Measurements from ENCODE around the gene IFRD1. TPM values are rescaled to one million over a fixed set of nuclear protein-coding genes. Genes with fewer than 3 reads are reported as not detected.

The IFRD1 gene
- total and polyA plus RNA-seq, 4 donors, result 37.6 to 138 (median 69.2) TPM

- intact Hi-C loops (cut with DNase I), result loop anchor here in 1 of 2 donors (5.0 kb wide), 1 partner anchor 280 kb away; the partner anchor contains the start of genes DOCK4 and ZNF277
- H3K27ac ChIP-seq (ENCODE audit: low read depth in 1 of 2, low read length in 2 of 2), result no peak overlapping the region
- H3K27me3 ChIP-seq (ENCODE audit: control insufficient read depth in 1 of 2, insufficient read depth in 2 of 2, low read length in 1 of 2), result no peaks in the 10 kb centered on the region
- H3K9me3 ChIP-seq (ENCODE audit: control insufficient read depth, low read length), result no peaks in the 10 kb centered on the region
- WGBS, 2 donors, result 94 to 96% methylated on average over 8 of the region's 8 CpGs
- no peak overlapping the region for H3K4me3 ChIP-seq (ENCODE audit: low read length in 2 of 2)
- peaks cover 0 to 9% of the 10 kb centered on the region in 2 donors for H3K4me1 ChIP-seq (ENCODE audit: control insufficient read depth in 1 of 2, insufficient read depth in 2 of 2, low read length in 2 of 2)
- no peak for ATAC-seq (ENCODE audit: low FRiP score)
- no peak for DNase-seq
- peaks cover 0 to 5% of the 10 kb centered on the region in 2 donors for H3K36me3 ChIP-seq (ENCODE audit: control insufficient read depth in 1 of 2, insufficient read depth in 2 of 2, low read length in 1 of 2)
Measured at GRCh38 chr7:112487457-112488263, 37.4 kb downstream of the IFRD1 start.

GRCh38 chr7:112488264-112488552 is 37.9 kb downstream of the IFRD1 start:
- WGBS, 2 donors, result 92 to 95% methylated on average over 4 of the region's 4 CpGs
- no peak overlapping the region for H3K4me3 ChIP-seq (ENCODE audit: low read length in 2 of 2)
- H3K27me3 ChIP-seq (ENCODE audit: control insufficient read depth in 1 of 2, insufficient read depth in 2 of 2, low read length in 1 of 2), result no peaks in the 10 kb centered on the region
- DNase-seq (no peak), ATAC-seq (ENCODE audit: low FRiP score) (no peak)
- peaks cover 0 to 9% of the 10 kb centered on the region in 2 donors for H3K4me1 ChIP-seq (ENCODE audit: control insufficient read depth in 1 of 2, insufficient read depth in 2 of 2, low read length in 2 of 2)
- intact Hi-C loops (cut with DNase I), result loop anchor here in 1 of 2 donors (5.0 kb wide), 1 partner anchor 281 kb away; the partner anchor contains the start of genes DOCK4 and ZNF277
- H3K9me3 ChIP-seq (ENCODE audit: control insufficient read depth, low read length), result no peaks in the 10 kb centered on the region
- H3K36me3 ChIP-seq (ENCODE audit: control insufficient read depth in 1 of 2, insufficient read depth in 2 of 2, low read length in 1 of 2), result peaks cover 0 to 5% of the 10 kb centered on the region in 2 donors
- H3K27ac ChIP-seq (ENCODE audit: low read depth in 1 of 2, low read length in 2 of 2), result no peak overlapping the region

GRCh38 chr7:112492186-112492585 is 41.9 kb downstream of the IFRD1 start:
- DNase-seq (no peak), ATAC-seq (ENCODE audit: low FRiP score) (no peak)
- WGBS, 2 donors, result 93 to 94% methylated on average over 2 of the region's 2 CpGs
- Histone ChIP-seq H3K27me3 (ENCODE audit: control insufficient read depth in 1 of 2, insufficient read depth in 2 of 2, low read length in 1 of 2) (no peaks in the 10 kb centered on the region), H3K4me1 (ENCODE audit: control insufficient read depth in 1 of 2, insufficient read depth in 2 of 2, low read length in 2 of 2) (no peaks in the 10 kb centered on the region), H3K27ac (ENCODE audit: low read depth in 1 of 2, low read length in 2 of 2) (no peak overlapping the region), H3K4me3 (ENCODE audit: low read length in 2 of 2) (no peak overlapping the region), H3K36me3 (ENCODE audit: control insufficient read depth in 1 of 2, insufficient read depth in 2 of 2, low read length in 1 of 2) (peaks cover 0 to 5% of the 10 kb centered on the region in 2 donors), H3K9me3 (ENCODE audit: control insufficient read depth, low read length) (no peaks in the 10 kb centered on the region)
- intact Hi-C loops (cut with DNase I), result loop anchor here (10.0 kb wide), 4 partner anchors 77 to 637 kb away; no protein-coding TSS in a partner anchor

GRCh38 chr7:112494656-112495055 is 44.4 kb downstream of the IFRD1 start:
- Histone ChIP-seq H3K36me3 (ENCODE audit: control insufficient read depth in 1 of 2, insufficient read depth in 2 of 2, low read length in 1 of 2) (peaks cover 0 to 4% of the 10 kb centered on the region in 2 donors), H3K4me1 (ENCODE audit: control insufficient read depth in 1 of 2, insufficient read depth in 2 of 2, low read length in 2 of 2) (no peaks in the 10 kb centered on the region), H3K9me3 (ENCODE audit: control insufficient read depth, low read length) (no peaks in the 10 kb centered on the region), H3K27ac (ENCODE audit: low read depth in 1 of 2, low read length in 2 of 2) (no peak overlapping the region), H3K27me3 (ENCODE audit: control insufficient read depth in 1 of 2, insufficient read depth in 2 of 2, low read length in 1 of 2) (no peaks in the 10 kb centered on the region), H3K4me3 (ENCODE audit: low read length in 2 of 2) (no peak overlapping the region)
- intact Hi-C loops (cut with DNase I), result loop anchor here (5.0 to 10.0 kb wide), 7 partner anchors 80 to 752 kb away; no protein-coding TSS in a partner anchor
- no peak for ATAC-seq (ENCODE audit: low FRiP score)
- WGBS, 2 donors, result 87 to 88% methylated on average over 2 of the region's 2 CpGs
- DNase-seq, result no peak

GRCh38 chr7:112495156-112495788 is 45.0 kb downstream of the IFRD1 start:
- no peak overlapping the region for H3K27ac ChIP-seq (ENCODE audit: low read depth in 1 of 2, low read length in 2 of 2)
- H3K4me1 ChIP-seq (ENCODE audit: control insufficient read depth in 1 of 2, insufficient read depth in 2 of 2, low read length in 2 of 2), result no peaks in the 10 kb centered on the region
- intact Hi-C loops (cut with DNase I), result loop anchor here (5.0 to 10.0 kb wide), 7 partner anchors 80 to 753 kb away; no protein-coding TSS in a partner anchor
- ATAC-seq (ENCODE audit: low FRiP score), result no peak
- H3K9me3 ChIP-seq (ENCODE audit: control insufficient read depth, low read length), result no peaks in the 10 kb centered on the region
- 72 to 76% methylated on average over 2 of the region's 2 CpGs for WGBS, 2 donors
- no peaks in the 10 kb centered on the region for H3K36me3 ChIP-seq (ENCODE audit: control insufficient read depth in 1 of 2, insufficient read depth in 2 of 2, low read length in 1 of 2)
- no peaks in the 10 kb centered on the region for H3K27me3 ChIP-seq (ENCODE audit: control insufficient read depth in 1 of 2, insufficient read depth in 2 of 2, low read length in 1 of 2)
- H3K4me3 ChIP-seq (ENCODE audit: low read length in 2 of 2), result no peak overlapping the region
- no peak for DNase-seq

- DNase-seq, result peak in 1 of 2 donors; percentile 57
- no peak overlapping the region for H3K4me3 ChIP-seq (ENCODE audit: low read length in 2 of 2)
- no peak overlapping the region for H3K27ac ChIP-seq (ENCODE audit: low read depth in 1 of 2, low read length in 2 of 2)
- no peaks in the 10 kb centered on the region for H3K4me1 ChIP-seq (ENCODE audit: control insufficient read depth in 1 of 2, insufficient read depth in 2 of 2, low read length in 2 of 2)
- 29 to 33% methylated on average over 6 of the region's 6 CpGs for whole genome bisulfite sequencing, 2 donors
- no peaks in the 10 kb centered on the region for H3K27me3 ChIP-seq (ENCODE audit: control insufficient read depth in 1 of 2, insufficient read depth in 2 of 2, low read length in 1 of 2)
- no peaks in the 10 kb centered on the region for H3K36me3 ChIP-seq (ENCODE audit: control insufficient read depth in 1 of 2, insufficient read depth in 2 of 2, low read length in 1 of 2)
- H3K9me3 ChIP-seq (ENCODE audit: control insufficient read depth, low read length), result no peaks in the 10 kb centered on the region
- peak; percentile 87 for ATAC-seq (ENCODE audit: low FRiP score)
- intact Hi-C loops (cut with DNase I), result loop anchor here (2.0 to 10.0 kb wide), 8 partner anchors 81 to 754 kb away; no protein-coding TSS in a partner anchor
Measured at GRCh38 chr7:112495810-112496462, 45.7 kb downstream of the IFRD1 start.

GRCh38 chr7:112497481-112497880 is 47.2 kb downstream of the IFRD1 start:
- no peak overlapping the region for H3K27ac ChIP-seq (ENCODE audit: low read depth in 1 of 2, low read length in 2 of 2)
- no peak overlapping the region for H3K4me3 ChIP-seq (ENCODE audit: low read length in 2 of 2)
- no peak for DNase-seq
- no peaks in the 10 kb centered on the region for H3K27me3 ChIP-seq (ENCODE audit: control insufficient read depth in 1 of 2, insufficient read depth in 2 of 2, low read length in 1 of 2)
- no peaks in the 10 kb centered on the region for H3K36me3 ChIP-seq (ENCODE audit: control insufficient read depth in 1 of 2, insufficient read depth in 2 of 2, low read length in 1 of 2)
- WGBS, 2 donors, result 33 to 45% methylated on average over 2 of the region's 2 CpGs
- H3K4me1 ChIP-seq (ENCODE audit: control insufficient read depth in 1 of 2, insufficient read depth in 2 of 2, low read length in 2 of 2), result no peaks in the 10 kb centered on the region
- no peak for ATAC-seq (ENCODE audit: low FRiP score)
- intact Hi-C loops (cut with DNase I), result loop anchor here (2.0 to 10.0 kb wide), 8 partner anchors 83 to 755 kb away; no protein-coding TSS in a partner anchor
- H3K9me3 ChIP-seq (ENCODE audit: control insufficient read depth, low read length), result no peaks in the 10 kb centered on the region

- WGBS, 2 donors, result 87 to 91% methylated on average over 3 of the region's 3 CpGs
- Histone ChIP-seq H3K4me1 (ENCODE audit: control insufficient read depth in 1 of 2, insufficient read depth in 2 of 2, low read length in 2 of 2) (no peaks in the 10 kb centered on the region), H3K27me3 (ENCODE audit: control insufficient read depth in 1 of 2, insufficient read depth in 2 of 2, low read length in 1 of 2) (no peaks in the 10 kb centered on the region), H3K9me3 (ENCODE audit: control insufficient read depth, low read length) (no peaks in the 10 kb centered on the region), H3K36me3 (ENCODE audit: control insufficient read depth in 1 of 2, insufficient read depth in 2 of 2, low read length in 1 of 2) (no peaks in the 10 kb centered on the region), H3K4me3 (ENCODE audit: low read length in 2 of 2) (no peak overlapping the region), H3K27ac (ENCODE audit: low read depth in 1 of 2, low read length in 2 of 2) (no peak overlapping the region)
- intact Hi-C loops (cut with DNase I), result loop anchor here in 1 of 2 donors (5.0 kb wide), 1 partner anchor 758 kb away; no protein-coding TSS in a partner anchor
- no peak for DNase-seq
- ATAC-seq (ENCODE audit: low FRiP score), result no peak
Measured at GRCh38 chr7:112500619-112501018, 50.4 kb downstream of the IFRD1 start.
